GM19324 (cell line): ENCODE data around the gene QKI.
"Not testable (repeated sequence)": the region's sequence is repeated elsewhere in the genome, so short reads cannot be mapped to it uniquely, and the experiment has no call there.

ENCODE experiments used
- ATAC-seq: cut with Tn5 transposase; IDR thresholded peaks from one replicate; pipeline ENCODE4 v1.9.1; 2021; ENCODE audit warnings: mild to moderate bottlenecking, moderate library complexity; ENCODE audit not compliant: unreplicated experiment, low FRiP score

Gene QKI

GRCh38 chr6:163414117-163414945 lies at the start of gene QKI:
TSS of gene QKI (plus strand) at chr6:163414718. CDS start at chr6:163415194, 476 bp downstream.
- ATAC-seq: peak; percentile 43

GRCh38 chr6:163366288-163366687 lies 48.2 kb upstream of the QKI start:
- ATAC-seq: no peak

- no peak for ATAC-seq
Observed at GRCh38 chr6:163367497-163368183, 46.9 kb upstream of the QKI start.

- ATAC-seq: no peak
Observed at GRCh38 chr6:163369141-163369540, 45.4 kb upstream of the QKI start.

GRCh38 chr6:163369628-163370365 lies 44.7 kb upstream of the QKI start:
- ATAC-seq: no peak

GRCh38 chr6:163370464-163371117 lies 43.9 kb upstream of the QKI start:
- no peak for ATAC-seq

GRCh38 chr6:163371129-163371528 lies 43.4 kb upstream of the QKI start:
- no peak for ATAC-seq

- ATAC-seq: no peak
Observed at GRCh38 chr6:163373240-163373639, 41.3 kb upstream of the QKI start.

- ATAC-seq: no peak
Observed at GRCh38 chr6:163375361-163375760, 39.2 kb upstream of the QKI start.

GRCh38 chr6:163376187-163376586 lies 38.3 kb upstream of the QKI start:
- ATAC-seq: no peak

- no peak for ATAC-seq
Observed at GRCh38 chr6:163377561-163377960, 37.0 kb upstream of the QKI start.

- ATAC-seq: no peak
Observed at GRCh38 chr6:163380216-163380615, 34.3 kb upstream of the QKI start.

- ATAC-seq: no peak
Observed at GRCh38 chr6:163381118-163381756, 33.3 kb upstream of the QKI start.

GRCh38 chr6:163383396-163383795 lies 31.1 kb upstream of the QKI start:
- ATAC-seq: not testable (repeated sequence)

- ATAC-seq: no peak
Observed at GRCh38 chr6:163383912-163384311, 30.6 kb upstream of the QKI start.

GRCh38 chr6:163384510-163384909 lies 30.0 kb upstream of the QKI start:
- no peak for ATAC-seq

GRCh38 chr6:163385503-163385902 lies 29.0 kb upstream of the QKI start:
- ATAC-seq: not testable (repeated sequence)

- ATAC-seq: no peak
Observed at GRCh38 chr6:163386329-163386908, 28.1 kb upstream of the QKI start.

- no peak for ATAC-seq
Observed at GRCh38 chr6:163387317-163387716, 27.2 kb upstream of the QKI start.

GRCh38 chr6:163389354-163389753 lies 25.2 kb upstream of the QKI start:
- no peak for ATAC-seq
